Heart left ventricle (tissue), 16 donors: Measurements from ENCODE around the gene IL15RA. TPM values are rescaled to one million over a fixed set of nuclear protein-coding genes. Genes with fewer than 3 reads are reported as not detected.

ENCODE experiments used
- ATAC-seq, 4 donors: fragments of 200-7000 bp; cut with Tn5 transposase; one replicate each; pipeline ENCODE4 v1.9.1; 2020 to 2022; ENCODE audit warnings: moderate library complexity in 4 of 4, mild to moderate bottlenecking in 3 of 4, moderate number of reproducible peaks in 1 of 4
- DNase-seq, 5 donors: peaks; one replicate each; pipeline ENCODE4 v3.0.0-alpha.2; 2020
- H3K27ac ChIP-seq, 12 donors: fragments of 200-600 bp; sonication (generic) in 4 of 12; one replicate each; pipeline versions ENCODE4 v1.5.0 to v1.8.0; 2016 to 2022; ENCODE audit warnings: mild to moderate bottlenecking in 2 of 12
- H3K27me3 ChIP-seq, 9 donors: fragments of 200-600 bp; sonication (generic) in 2 of 9; one replicate each; pipeline versions ENCODE4 v1.5.1 to v1.8.0; 2016 to 2022; ENCODE audit warnings: mild to moderate bottlenecking in 3 of 9
- H3K36me3 ChIP-seq, 9 donors: fragments of 200-600 bp; sonication (generic) in 2 of 9; one replicate each; pipeline versions ENCODE4 v1.5.0 to v1.8.0; 2018 to 2022; ENCODE audit warnings: mild to moderate bottlenecking in 2 of 9
- H3K4me1 ChIP-seq, 12 donors: fragments of 200-600 bp; sonication (generic) in 4 of 12; one replicate each; pipeline versions ENCODE4 v1.5.0 to v1.8.0; 2016 to 2022; ENCODE audit warnings: mild to moderate bottlenecking in 3 of 12
- H3K4me3 ChIP-seq, 12 donors: fragments of 200-600 bp; sonication (generic) in 4 of 12; one replicate each; pipeline versions ENCODE4 v1.5.0 to v1.8.0; 2017 to 2022; ENCODE audit warnings: mild to moderate bottlenecking in 9 of 12, moderate library complexity in 4 of 12
- H3K9me3 ChIP-seq, 12 donors: fragments of 200-600 bp; sonication (generic) in 4 of 12; one replicate each; pipeline versions ENCODE4 v1.5.0 to v1.8.0; 2016 to 2022; ENCODE audit warnings: mild to moderate bottlenecking in 1 of 12
- POLR2A ChIP-seq, 2 donors: fragments of 450-650 bp; IDR thresholded peaks; one replicate each; pipeline ENCODE4 v1.6.1; 2017; ENCODE audit warnings: antibody characterized with exemption in 2 of 2, mild to moderate bottlenecking in 2 of 2, moderate library complexity in 2 of 2
- WGBS, 4 donors: extraction: QIAGEN DNeasy Blood & Tissue Kit in 2 of 4; methylation state at CpG; one replicate each; pipeline versions ENCODE4 v1.1.5 to v1.1.7; 2013 to 2018; 5-methylcytosine and 5-hydroxymethylcytosine counted together
- intact Hi-C, 10 donors: fragments of 100-400 bp; cut with DNase I; formaldehyde crosslinking; loops; one replicate each; pipeline versions ENCODE4 v1.11.1 to v1.14.2; 2022
- long read RNA-seq, 3 donors: library from polyadenylated mRNA; unstranded; transcript quantifications; one replicate each; pipeline ENCODE4 v2.0.0, GENCODE V29; 2020 to 2021
- polyA plus RNA-seq, 2 donors: library from polyadenylated mRNA; stranded (reverse); fragments of 200-250 nt; gene quantifications; one replicate each; pipeline ENCODE4 v1.2.3, GENCODE V29; 2013
- total RNA-seq, 9 donors: library from RNA; depleted of rRNA in 2 of 9; stranded (reverse); fragments of >200 nt in 2 of 9; fragmentation: NEBNext Ultra II Directional in 3 of 9; extraction: Animal tissue kit (Norgen Biotek cat#: 25700) in 3 of 9; gene quantifications; one replicate each; pipeline versions ENCODE4 v1.1.0 to v1.2.4, GENCODE V29; 2016 to 2023
- TF ChIP-seq, protein P1 (sequence below), 12 donors: fragments of 200-600 bp; sonication (generic) in 4 of 12; IDR thresholded peaks; one replicate each; pipeline versions ENCODE4 v1.5.0 to v1.8.0; 2018 to 2022; ENCODE audit warnings: antibody characterized with exemption in 12 of 12, mild to moderate bottlenecking in 5 of 12
- donor health status: ischemic (EF 13 %, LVEDD 7.1; RV severe dilation, severe dysfunction).
- donor health status: healthy with polysubstance abuse.
- donor health status: DM: no; HTN: yes; CAD: no.
- donor health status: DM: no; HTN: no; CAD: no.
- donor health status: ischemic (EF 25% LVEDD 6.9; RV normal size, moderate dysfunction).
- donor health status: ischemic (EF 25% LVEDD 5.7; RV mildly dilated, moderate dysfunction).
- donor health status: healthy.
- donor health status: DM: yes; HTN: yes; CAD: no.
- donor health status: ischemic (EF 35%, LVEDD 5.7; RV mildly dilated, moderate dysfunction).
- donor health status: nonischemic (EF 11% LVEDD 7.7; RV severe dilation, severe dysfunction).
- donor health status: DM: yes; HTN: yes; CAD: no.
- donor health status: PGD.
- donor health status: ischemic (EF 29% LVEDD 5.4; RV normal size, mild dysfunction).
- donor health status: nonischemic (EF 23%, LVEDD 6.1; RV moderate dilation, normal function).

IL15RA gene
- 10 to 100 TPM in 4 of 9 donors, 1 to 10 TPM in 5; 2.2 to 41.1 (median 6.0) TPM for total RNA-seq
- polyA plus RNA-seq: 10 to 100 TPM in 1 of 2 donors, 1 to 10 TPM in 1; 6.6 to 13.4 TPM
- long read RNA-seq, donor 1, partial matches to known transcripts: 1 of 8 reads
- long read RNA-seq, donor 1, other reads (novel, unspliced or antisense): 1 of 8 reads
- long read RNA-seq, donor 2, transcript IL15RA-204 (7 exons, 1,626 nt): major isoform, 10 of 23 reads
- long read RNA-seq, donor 2, partial matches to known transcripts: 1 of 23 reads
- long read RNA-seq, donor 2, other reads (novel, unspliced or antisense): 7 of 23 reads
- long read RNA-seq, donor 3, partial matches to known transcripts: 0 of 5 reads
- long read RNA-seq, donor 3, other reads (novel, unspliced or antisense): 1 of 5 reads

GRCh38 chr10:5977471-5978229 is at the start of gene IL15RA:
TSS of gene IL15RA (minus strand) at chr10:5977543. CDS start at chr10:5977492, 51 bp downstream.
- peak within 1 kb of the TSS; percentile 90 to 97 (median 96) for H3K27ac ChIP-seq
- WGBS, 4 donors: 0 to 1% (median 0%) methylated on average over 18 to 80 of the region's 80 CpGs
- H3K4me1 ChIP-seq: peaks cover 0 to 43% (median 7%) of the 10 kb centered on the region in 12 donors
- no peaks in the 10 kb centered on the region for H3K36me3 ChIP-seq
- DNase-seq (peak; percentile 71 to 89 (median 80)), ATAC-seq (peak; percentile 33 to 86 (median 84))
- peak within 1 kb of the TSS; percentile 78 to 99 (median 92) for H3K4me3 ChIP-seq
- no peaks in the 10 kb centered on the region for H3K27me3 ChIP-seq
- peak in 1 of 2 donors; percentile 59 for TF ChIP-seq POLR2A (IDR thresholded peaks at IDR 0.05)
- TF ChIP-seq, protein P1, sequence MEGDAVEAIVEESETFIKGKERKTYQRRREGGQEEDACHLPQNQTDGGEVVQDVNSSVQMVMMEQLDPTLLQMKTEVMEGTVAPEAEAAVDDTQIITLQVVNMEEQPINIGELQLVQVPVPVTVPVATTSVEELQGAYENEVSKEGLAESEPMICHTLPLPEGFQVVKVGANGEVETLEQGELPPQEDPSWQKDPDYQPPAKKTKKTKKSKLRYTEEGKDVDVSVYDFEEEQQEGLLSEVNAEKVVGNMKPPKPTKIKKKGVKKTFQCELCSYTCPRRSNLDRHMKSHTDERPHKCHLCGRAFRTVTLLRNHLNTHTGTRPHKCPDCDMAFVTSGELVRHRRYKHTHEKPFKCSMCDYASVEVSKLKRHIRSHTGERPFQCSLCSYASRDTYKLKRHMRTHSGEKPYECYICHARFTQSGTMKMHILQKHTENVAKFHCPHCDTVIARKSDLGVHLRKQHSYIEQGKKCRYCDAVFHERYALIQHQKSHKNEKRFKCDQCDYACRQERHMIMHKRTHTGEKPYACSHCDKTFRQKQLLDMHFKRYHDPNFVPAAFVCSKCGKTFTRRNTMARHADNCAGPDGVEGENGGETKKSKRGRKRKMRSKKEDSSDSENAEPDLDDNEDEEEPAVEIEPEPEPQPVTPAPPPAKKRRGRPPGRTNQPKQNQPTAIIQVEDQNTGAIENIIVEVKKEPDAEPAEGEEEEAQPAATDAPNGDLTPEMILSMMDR (IDR thresholded peaks at IDR 0.05): peak in 5 of 12 donors; percentile 22 to 38 (median 28)
- intact Hi-C loops: loop anchor here in 1 of 10 donors (2.0 kb wide), 1 partner anchor 33 kb away; no protein-coding TSS in a partner anchor
- no peaks in the 10 kb centered on the region for H3K9me3 ChIP-seq

DNA sequence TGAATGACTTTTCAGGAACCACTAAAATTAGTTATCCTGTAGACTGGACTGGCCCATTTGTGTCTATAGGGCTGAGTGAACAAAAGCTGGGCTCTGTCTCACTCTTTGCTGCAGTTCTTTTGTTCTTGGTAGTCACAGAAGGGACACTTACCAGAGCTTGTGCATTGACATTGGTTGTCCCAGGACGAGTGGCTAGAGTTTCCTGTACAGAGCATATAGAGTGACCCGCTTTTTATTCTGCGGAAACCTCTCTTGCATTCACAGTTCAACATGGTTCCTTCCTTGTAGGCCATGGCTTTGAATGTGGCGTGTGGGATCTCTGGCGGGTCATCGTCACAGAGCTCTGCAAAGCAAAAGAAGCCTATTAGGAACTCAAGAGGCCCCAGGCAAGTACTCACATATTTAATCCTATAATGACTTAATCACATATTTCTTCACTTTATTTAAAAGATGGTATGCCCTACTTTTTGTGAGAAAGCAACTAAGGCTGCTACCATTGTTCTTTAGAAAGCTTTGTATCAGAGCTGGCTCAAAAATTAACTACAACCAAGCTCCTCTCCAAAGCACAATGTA is 48.4 kb upstream of the IL15RA start:
- TF ChIP-seq, protein P1 (IDR thresholded peaks at IDR 0.05): no peak
- TF ChIP-seq POLR2A (IDR thresholded peaks at IDR 0.05): no peak
- intact Hi-C loops: no loop called here
- DNase-seq (no peak), ATAC-seq (no peak)
- Histone ChIP-seq H3K4me1 (peaks cover 0 to 6% (median 0%) of the 10 kb centered on the region in 12 donors), H3K4me3 (no peak overlapping the region), H3K27ac (no peak overlapping the region), H3K36me3 (no peaks in the 10 kb centered on the region), H3K27me3 (no peaks in the 10 kb centered on the region), H3K9me3 (peaks cover 0 to 11% (median under 1%) of the 10 kb centered on the region in 12 donors)
- 89 to 95% (median 92%) methylated on average over 6 of the region's 6 CpGs for WGBS, 4 donors

GRCh38 chr10:6024334-6024682 is 47.0 kb upstream of the IL15RA start:
- Histone ChIP-seq H3K9me3 (no peaks in the 10 kb centered on the region), H3K27ac (no peak overlapping the region), H3K4me1 (peaks cover 0 to 6% (median 0%) of the 10 kb centered on the region in 12 donors), H3K27me3 (no peaks in the 10 kb centered on the region), H3K36me3 (no peaks in the 10 kb centered on the region), H3K4me3 (no peak overlapping the region)
- DNase-seq (no peak), ATAC-seq (no peak)
- WGBS, 4 donors: 81 to 90% (median 88%) methylated on average over 10 of the region's 10 CpGs
- intact Hi-C loops: no loop called here
- TF ChIP-seq POLR2A (IDR thresholded peaks at IDR 0.05): no peak

- no peak overlapping the region for H3K4me3 ChIP-seq
- no peaks in the 10 kb centered on the region for H3K36me3 ChIP-seq
- TF ChIP-seq, protein P1 (IDR thresholded peaks at IDR 0.05): no peak
- no peaks in the 10 kb centered on the region for H3K9me3 ChIP-seq
- H3K4me1 ChIP-seq: peaks cover 0 to 6% (median 0%) of the 10 kb centered on the region in 12 donors
- WGBS, 4 donors: 82 to 85% (median 83%) methylated on average over 12 of the region's 12 CpGs
- no peaks in the 10 kb centered on the region for H3K27me3 ChIP-seq
- intact Hi-C loops: no loop called here
- ATAC-seq (no peak), DNase-seq (no peak)
- H3K27ac ChIP-seq: no peak overlapping the region
These were observed 46.5 kb upstream of the IL15RA start for GRCh38 chr10:6023661-6024333.
